HG02642 (cell line): ENCODE results near the gene DMC1.
"Not testable (repeated sequence)": the region's sequence is repeated elsewhere in the genome, so short reads cannot be mapped to it uniquely, and the experiment has no call there.

Experiments
- ATAC-seq: cut with Tn5 transposase; IDR thresholded peaks from one replicate; pipeline ENCODE4 v1.9.1; 2021; ENCODE audit warnings: mild to moderate bottlenecking; ENCODE audit not compliant: unreplicated experiment, poor library complexity

Gene DMC1

GRCh38 chr22:38569972-38570778 is at the start of gene DMC1:
TSS of gene DMC1 (minus strand) at chr22:38570183. CDS start at chr22:38568256, 1,927 bp downstream.
- ATAC-seq = peak; percentile 64

GRCh38 chr22:38618682-38619081 is 48.7 kb upstream of the DMC1 start:
- no peak for ATAC-seq

GRCh38 chr22:38618258-38618657 is 48.3 kb upstream of the DMC1 start:
- ATAC-seq = no peak

- not testable (repeated sequence) for ATAC-seq
These were observed 45.1 kb upstream of the DMC1 start for GRCh38 chr22:38615064-38615405.

GRCh38 chr22:38614332-38615063 is 44.5 kb upstream of the DMC1 start:
- no peak for ATAC-seq

GRCh38 chr22:38613588-38613987 is 43.6 kb upstream of the DMC1 start:
- ATAC-seq = no peak

GRCh38 chr22:38612217-38613006 is 42.4 kb upstream of the DMC1 start:
- ATAC-seq = no peak

- ATAC-seq = no peak
These were observed 41.6 kb upstream of the DMC1 start for GRCh38 chr22:38611559-38611958.

- ATAC-seq = no peak
These were observed 40.3 kb upstream of the DMC1 start for GRCh38 chr22:38610234-38610633.

GRCh38 chr22:38608992-38609750 is 39.2 kb upstream of the DMC1 start:
- ATAC-seq = no peak

- ATAC-seq = no peak
These were observed 37.7 kb upstream of the DMC1 start for GRCh38 chr22:38607680-38608079.

GRCh38 chr22:38602166-38602565 is 32.2 kb upstream of the DMC1 start:
- ATAC-seq = no peak

- ATAC-seq = no peak
These were observed 31.3 kb upstream of the DMC1 start for GRCh38 chr22:38601221-38601764.

GRCh38 chr22:38599466-38599865 is 29.5 kb upstream of the DMC1 start:
- ATAC-seq = no peak

GRCh38 chr22:38582923-38583322 is 12.9 kb upstream of the DMC1 start:
- not testable (repeated sequence) for ATAC-seq

- ATAC-seq = no peak
These were observed 8.5 kb upstream of the DMC1 start for GRCh38 chr22:38578505-38578904.

GRCh38 chr22:38572065-38572464 is 2.1 kb upstream of the DMC1 start:
- ATAC-seq = no peak

GRCh38 chr22:38570779-38571364 is 889 bp upstream of the DMC1 start:
- ATAC-seq = peak; percentile 17

- ATAC-seq = peak; percentile 17
These were observed 607 bp downstream of the DMC1 start for GRCh38 chr22:38569181-38569971.
